D721Med (cell line): Measurements from ENCODE around the gene CTNS.

ENCODE experiments used
- DNase-seq: peaks from one replicate; pipeline ENCODE4 v3.0.0; 2011; ENCODE audit warnings: low spot score; ENCODE audit not compliant: insufficient read length
- FAIRE-seq: peaks from 2 replicates; lab custom pipeline; 2011; peaks lifted over from hg19 to GRCh38; lab: Jason Lieb, UNC
- CTCF ChIP-seq: IDR thresholded peaks from 2 replicates; pipeline ENCODE4 v1.5.1; 2012; ENCODE audit warnings: mild to moderate bottlenecking, control low read depth; ENCODE audit not compliant: insufficient read depth; ENCODE audit errors: missing control alignments

Gene CTNS

GRCh38 chr17:3678095-3678820, 41.7 kb downstream of the CTNS start:
- no peak for TF ChIP-seq CTCF
- no peak for DNase-seq
- FAIRE-seq: no peak

- DNase-seq (no peak), FAIRE-seq (no peak)
- TF ChIP-seq CTCF: no peak
Measured at GRCh38 chr17:3678821-3679530, 42.4 kb downstream of the CTNS start.

GRCh38 chr17:3679531-3680126, 43.1 kb downstream of the CTNS start:
- DNase-seq (no peak), FAIRE-seq (no peak)
- no peak for TF ChIP-seq CTCF

GRCh38 chr17:3681057-3681456, 44.5 kb downstream of the CTNS start:
- DNase-seq: no peak
- FAIRE-seq: no peak
- no peak for TF ChIP-seq CTCF

GRCh38 chr17:3681565-3681964, 45.0 kb downstream of the CTNS start:
- FAIRE-seq (no peak), DNase-seq (no peak)
- no peak for TF ChIP-seq CTCF

- no peak for TF ChIP-seq CTCF
- no peak for DNase-seq
- no peak for FAIRE-seq
Measured at GRCh38 chr17:3682033-3682432, 45.5 kb downstream of the CTNS start.

- FAIRE-seq (no peak), DNase-seq (peak; percentile 97)
- TF ChIP-seq CTCF: peak; percentile 64
Measured at GRCh38 chr17:3683054-3683511, 46.5 kb downstream of the CTNS start.
